Kidney (tissue), 14 donors: ENCODE measurements around the gene USP2. TPM values are rescaled to one million over a fixed set of nuclear protein-coding genes. Genes with fewer than 3 reads are reported as not detected.

Experiments used
- DNase-seq, 5 donors: peaks; one replicate each; pipeline ENCODE4 v3.0.0-alpha.2; 2013 to 2020
- FAIRE-seq: peaks from 2 replicates; lab custom pipeline; 2012; peaks lifted over from hg19 to GRCh38; lab: Jason Lieb, UNC
- H3K27ac ChIP-seq, 2 donors: one replicate each; pipeline ENCODE4 v1.7.0; 2013; ENCODE audit warnings: low read depth in 2 of 2, low read length in 2 of 2, inconsistent platforms in 1 of 2
- H3K27me3 ChIP-seq: one replicate; pipeline ENCODE4 v1.7.1; 2013; ENCODE audit warnings: low read length, inconsistent platforms; ENCODE audit not compliant: control insufficient read depth, insufficient read depth
- H3K36me3 ChIP-seq, 3 donors: one replicate each; pipeline versions ENCODE4 v1.7.0 to v1.7.1; 2013; ENCODE audit warnings: low read length in 3 of 3, control low read depth in 1 of 3, inconsistent platforms in 1 of 3; ENCODE audit not compliant: insufficient read depth in 3 of 3, control insufficient read depth in 2 of 3
- H3K4me1 ChIP-seq, 3 donors: one replicate each; pipeline versions ENCODE4 v1.7.0 to v1.7.1; 2013; ENCODE audit warnings: low read length in 3 of 3, inconsistent platforms in 1 of 3, low read depth in 1 of 3; ENCODE audit not compliant: control insufficient read depth in 2 of 3, insufficient read depth in 2 of 3
- H3K4me3 ChIP-seq, 3 donors: one replicate each; pipeline versions ENCODE4 v1.7.0 to v1.8.1; 2013; ENCODE audit warnings: low read length in 3 of 3, control low read depth in 1 of 3, inconsistent platforms in 1 of 3
- H3K9ac ChIP-seq, 3 donors: one replicate each; pipeline versions ENCODE4 v1.7.0 to v1.7.1; 2013; ENCODE audit warnings: low read length in 3 of 3, control low read depth in 1 of 3, inconsistent platforms in 1 of 3
- H3K9me3 ChIP-seq, 3 donors: one replicate each; pipeline versions ENCODE4 v1.7.0 to v1.7.1; 2013; ENCODE audit warnings: low read length in 3 of 3, control low read depth in 1 of 3, inconsistent platforms in 1 of 3; ENCODE audit not compliant: control insufficient read depth in 2 of 3, insufficient read depth in 1 of 3
- CTCF ChIP-seq: IDR thresholded peaks from 3 replicates; pipeline ENCODE4 v1.5.1; 2012; ENCODE audit warnings: mild to moderate bottlenecking, moderate library complexity, borderline replicate concordance; ENCODE audit not compliant: insufficient read depth; ENCODE audit errors: extremely low read depth
- intact Hi-C: fragments of 100-400 bp; cut with DNase I; formaldehyde crosslinking; loops from one replicate; pipeline ENCODE4 v1.11.1; 2022
- polyA plus RNA-seq: library from polyadenylated mRNA; stranded (reverse); fragments of 350-450 nt; fragmentation: Illumina TruSeq; extraction: RNeasy Lipid Tissue Mini Kit (QIAGEN cat#74804); gene quantifications from one replicate; pipeline ENCODE4 v1.2.3, GENCODE V29; 2014; ENCODE audit warnings: low read depth, low replicate concordance; ENCODE audit not compliant: insufficient read depth
- total RNA-seq: library from RNA; stranded (reverse); fragmentation: NEBNext Ultra II Directional; extraction: Animal tissue kit (Norgen Biotek cat#: 25700); gene quantifications from one replicate; pipeline ENCODE4 v1.2.1, GENCODE V29; 2021
- donor health status: control.
- donor health status: control.
- donor health status: control.
- donor health status: control.
- donor health status: control.
- donor health status: DM: yes; HTN: yes; CAD: no.
- donor health status: Normal renal cell carcinoma (clear cell type).

USP2 gene
- total and polyA plus RNA-seq, 2 donors from 2014 or later: 30.4 to 57.6 TPM

- H3K27ac ChIP-seq: peak overlapping the region; percentile 82 to 85
- peaks cover 0 to 5% (median 2%) of the 10 kb centered on the region in 3 donors for H3K36me3 ChIP-seq
- no peaks in the 10 kb centered on the region for H3K27me3 ChIP-seq
- peak overlapping the region in 1 of 3 donors; percentile 43 for H3K9ac ChIP-seq
- H3K9me3 ChIP-seq: no peaks in the 10 kb centered on the region
- peak in 2 of 5 donors; percentile 30 to 44 for DNase-seq
- H3K4me1 ChIP-seq: peaks cover 7 to 71% (median 46%) of the 10 kb centered on the region in 3 donors
- no peak for TF ChIP-seq CTCF
- intact Hi-C loops: no loop called here
- H3K4me3 ChIP-seq: peak overlapping the region in 1 of 3 donors; percentile 26
- FAIRE-seq: no peak
Observed at GRCh38 chr11:119366690-119367620, 14.5 kb downstream of the USP2 start.

GRCh38 chr11:119365071-119365591, 16.4 kb downstream of the USP2 start:
- peak overlapping the region in 2 of 3 donors; percentile 21 to 35 for H3K9ac ChIP-seq
- H3K27ac ChIP-seq: peak overlapping the region; percentile 64 to 68
- intact Hi-C loops: no loop called here
- peaks cover 0 to 6% (median 3%) of the 10 kb centered on the region in 3 donors for H3K36me3 ChIP-seq
- H3K27me3 ChIP-seq: no peaks in the 10 kb centered on the region
- FAIRE-seq (no peak), DNase-seq (peak in 2 of 5 donors; percentile 44 to 47)
- TF ChIP-seq CTCF: no peak
- H3K9me3 ChIP-seq: no peaks in the 10 kb centered on the region
- H3K4me1 ChIP-seq: peaks cover 7 to 57% (median 36%) of the 10 kb centered on the region in 3 donors
- H3K4me3 ChIP-seq: peak overlapping the region in 2 of 3 donors; percentile 32 to 47

GRCh38 chr11:119363851-119364590, 17.5 kb downstream of the USP2 start:
- H3K27me3 ChIP-seq: no peaks in the 10 kb centered on the region
- intact Hi-C loops: no loop called here
- FAIRE-seq: no peak
- no peaks in the 10 kb centered on the region for H3K9me3 ChIP-seq
- H3K4me1 ChIP-seq: peaks cover 7 to 59% (median 34%) of the 10 kb centered on the region in 3 donors
- H3K36me3 ChIP-seq: peaks cover 0 to 17% (median 12%) of the 10 kb centered on the region in 3 donors
- no peak for TF ChIP-seq CTCF
- DNase-seq: peak; percentile 61 to 87 (median 78)
- H3K9ac ChIP-seq: peak overlapping the region in 1 of 3 donors; percentile 92
- H3K27ac ChIP-seq: peak overlapping the region; percentile 93 to 95
- H3K4me3 ChIP-seq: peak overlapping the region in 2 of 3 donors; percentile 81 to 87
